Muscle of leg (tissue), 11 donors: ENCODE measurements around the gene RASEF. TPM values are rescaled to one million over a fixed set of nuclear protein-coding genes. Genes with fewer than 3 reads are reported as not detected.

Experiments
- DNase-seq: peaks from one replicate; pipeline ENCODE4 v3.0.0; 2013
- H3K27ac ChIP-seq: one replicate; pipeline ENCODE4 v1.5.1; 2013; ENCODE audit warnings: mild to moderate bottlenecking, low read length, control low read depth
- H3K27me3 ChIP-seq: one replicate; pipeline ENCODE4 v1.6.1; 2013; ENCODE audit warnings: low read length; ENCODE audit not compliant: control insufficient read depth, insufficient read depth
- H3K36me3 ChIP-seq: one replicate; pipeline ENCODE4 v1.6.1; 2013; ENCODE audit warnings: low read length; ENCODE audit not compliant: control insufficient read depth, insufficient read depth
- H3K4me1 ChIP-seq: one replicate; pipeline ENCODE4 v1.6.1; 2013; ENCODE audit warnings: low read length; ENCODE audit not compliant: control insufficient read depth, insufficient read depth
- H3K4me3 ChIP-seq: one replicate; pipeline ENCODE4 v1.5.1; 2013; ENCODE audit warnings: low read length, control low read depth
- H3K9me3 ChIP-seq: replicated peaks from 2 replicates; pipeline ENCODE4 v1.6.1; 2013; ENCODE audit warnings: low read depth, low read length; ENCODE audit not compliant: control insufficient read depth
- WGBS: methylation state at CpG from one replicate; pipeline ENCODE4 v1.1.5; 2013; ENCODE audit warnings: missing lambda C conversion rate; ENCODE audit not compliant: insufficient coverage; 5-methylcytosine and 5-hydroxymethylcytosine counted together
- polyA plus RNA-seq, 8 donors: library from polyadenylated mRNA; unstranded; fragments of 120-200 nt; gene quantifications; one replicate each; pipeline versions ENCODE4 v1.2.1 to v1.2.3, GENCODE V29; 2013; ENCODE audit warnings: inconsistent platforms in 1 of 8, low replicate concordance in 1 of 8; ENCODE audit not compliant: insufficient read length in 8 of 8, insufficient read depth in 1 of 8
- total RNA-seq: library from RNA; stranded (reverse); fragments of 120-200 nt; gene quantifications from one replicate; pipeline ENCODE4 v1.2.4, GENCODE V29; 2013

RASEF gene
- total and polyA plus RNA-seq, 9 donors: 0.30 to 1.3 (median 0.53) TPM

DNA sequence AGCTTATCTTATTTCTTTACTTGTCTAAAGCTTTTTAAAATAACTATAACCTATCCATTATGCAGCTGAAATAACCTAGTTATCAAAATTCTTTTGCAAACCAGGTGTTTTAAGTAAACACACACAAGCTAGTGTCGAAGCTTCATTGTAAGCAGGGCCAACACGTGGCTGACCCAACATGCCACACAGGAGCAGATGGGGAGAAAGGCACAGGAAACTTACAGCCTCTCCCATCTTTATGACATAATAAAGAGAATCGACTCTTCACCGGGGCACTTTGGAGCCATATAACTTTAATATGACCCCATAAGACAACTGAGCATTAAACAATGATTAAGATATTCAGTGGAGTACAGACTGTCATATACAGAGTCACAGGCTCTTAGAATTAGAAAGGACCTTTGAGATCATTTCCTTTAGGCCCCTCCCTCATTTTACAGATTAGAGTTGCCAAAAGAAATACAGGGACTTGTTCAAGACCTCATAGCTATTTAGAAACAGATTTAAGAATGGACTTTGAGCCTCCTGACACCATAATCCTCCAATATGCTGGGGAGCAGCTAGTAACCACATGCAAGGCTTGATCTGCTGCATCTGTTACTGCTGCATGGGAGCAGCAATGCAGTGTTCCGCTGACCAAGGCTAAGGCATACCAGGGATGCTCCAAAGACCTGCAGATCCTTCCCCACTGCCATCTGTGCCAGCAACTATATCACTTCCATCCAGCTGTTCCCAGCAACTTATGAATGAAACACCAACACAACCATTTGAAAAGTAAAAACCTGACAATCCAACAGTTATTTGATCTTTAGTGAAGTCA is 75.4 kb downstream of the RASEF start:
- no peak overlapping the region for H3K27ac ChIP-seq
- no peaks in the 10 kb centered on the region for H3K4me1 ChIP-seq
- no CpG with 5 or more reads among the region's 5 CpGs for WGBS
- DNase-seq: no peak
- H3K4me3 ChIP-seq: no peak overlapping the region
- no peaks in the 10 kb centered on the region for H3K27me3 ChIP-seq
- no peaks in the 10 kb centered on the region for H3K36me3 ChIP-seq
- no peaks in the 10 kb centered on the region for H3K9me3 ChIP-seq

DNA sequence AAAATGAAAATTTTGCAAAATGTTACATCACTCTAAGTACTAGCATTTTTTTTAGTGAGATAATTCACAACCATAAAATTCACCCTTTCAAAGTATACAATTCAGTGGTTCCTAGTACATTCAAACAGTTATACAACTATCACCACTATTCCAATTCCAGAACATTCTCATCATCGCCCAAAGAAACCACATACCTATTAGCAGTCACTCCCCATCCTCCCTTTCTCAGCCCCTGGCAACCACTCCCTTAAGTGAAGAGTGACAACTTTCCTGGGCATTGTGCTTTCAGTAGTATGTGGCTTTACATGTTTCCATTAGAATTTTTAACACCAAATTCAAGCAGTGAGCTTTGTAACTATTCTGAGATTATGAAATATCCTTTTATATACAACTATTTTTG is 81.4 kb downstream of the RASEF start:
- H3K27ac ChIP-seq: no peak overlapping the region
- no peaks in the 10 kb centered on the region for H3K27me3 ChIP-seq
- DNase-seq: no peak
- H3K4me3 ChIP-seq: no peak overlapping the region
- no peaks in the 10 kb centered on the region for H3K4me1 ChIP-seq
- H3K36me3 ChIP-seq: no peaks in the 10 kb centered on the region
- no CpG with 5 or more reads among the region's 1 CpG for WGBS
- H3K9me3 ChIP-seq: no peaks in the 10 kb centered on the region

DNA sequence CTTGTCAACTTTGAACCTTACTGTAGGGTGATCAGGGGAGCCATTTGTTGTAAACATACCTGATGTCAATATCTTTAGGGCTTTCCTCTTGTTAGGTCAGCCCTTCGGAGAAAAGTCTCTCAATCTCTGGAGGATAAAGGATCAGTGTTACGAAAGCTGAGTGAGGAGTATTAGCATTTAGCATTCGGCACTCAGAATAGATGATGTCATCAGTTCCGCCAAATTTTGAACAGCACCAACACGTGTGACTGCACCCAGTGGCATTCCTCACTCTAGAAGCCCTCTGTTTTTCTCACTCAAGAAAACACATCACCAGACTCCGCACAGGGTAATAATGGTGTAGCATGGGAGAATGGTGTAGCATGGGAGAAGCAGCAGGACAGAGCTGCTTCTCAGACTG is 87.8 kb downstream of the RASEF start:
- DNase-seq: no peak
- Histone ChIP-seq H3K9me3 (peaks cover 2% of the 10 kb centered on the region), H3K27me3 (no peaks in the 10 kb centered on the region), H3K27ac (no peak overlapping the region), H3K4me1 (no peaks in the 10 kb centered on the region), H3K36me3 (no peaks in the 10 kb centered on the region), H3K4me3 (no peak overlapping the region)
- no CpG with 5 or more reads among the region's 6 CpGs for WGBS

DNA sequence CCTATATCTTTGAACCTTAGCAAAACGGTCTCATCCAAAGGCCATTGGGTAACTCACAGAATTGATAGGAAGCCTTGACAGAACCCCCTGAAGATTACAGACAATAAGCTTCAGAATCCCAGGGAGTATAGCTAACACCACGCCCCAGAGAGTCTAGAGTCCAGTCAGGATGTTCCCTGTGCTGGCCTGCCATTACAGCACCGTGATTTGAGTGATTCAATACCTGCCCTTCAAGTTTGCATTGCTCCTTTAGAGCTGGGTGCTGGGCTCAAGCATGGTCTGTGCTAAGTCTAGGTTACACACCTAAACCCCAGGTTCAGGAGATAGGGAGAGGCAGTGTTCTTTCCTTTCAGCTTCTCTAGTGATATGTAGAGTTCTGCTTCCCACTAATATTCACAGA is 90.5 kb downstream of the RASEF start:
- no peak for DNase-seq
- no peaks in the 10 kb centered on the region for H3K27me3 ChIP-seq

DNA sequence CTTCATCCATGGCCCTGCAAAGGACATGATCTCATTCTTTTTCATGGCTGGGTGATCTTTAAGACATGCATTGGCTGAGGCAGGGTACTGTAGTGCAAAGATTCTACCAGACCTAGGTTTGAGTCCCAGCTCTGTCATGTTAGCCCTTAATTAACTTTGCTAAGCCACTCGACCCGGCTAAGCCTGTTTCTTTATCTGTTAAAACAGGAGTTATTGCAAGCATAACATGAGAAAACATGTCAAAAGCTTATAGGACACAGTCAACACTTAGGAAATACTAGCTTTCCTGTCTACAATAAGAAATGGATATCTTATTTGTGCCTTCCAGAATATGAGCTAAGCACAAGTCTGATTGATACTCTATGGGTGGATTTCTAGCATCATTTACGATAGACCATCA is 92.6 kb downstream of the RASEF start:
- no peak overlapping the region for H3K4me3 ChIP-seq
- H3K36me3 ChIP-seq: no peaks in the 10 kb centered on the region
- no peaks in the 10 kb centered on the region for H3K27me3 ChIP-seq
- no peaks in the 10 kb centered on the region for H3K4me1 ChIP-seq
- no peak for DNase-seq
- H3K27ac ChIP-seq: no peak overlapping the region
- H3K9me3 ChIP-seq: peaks cover 2% of the 10 kb centered on the region
- no CpG with 5 or more reads among the region's 3 CpGs for WGBS

More for the DNA sequence above, 90.5 kb downstream of the RASEF start:
- Histone ChIP-seq H3K4me3 (no peak overlapping the region), H3K27ac (no peak overlapping the region), H3K9me3 (peaks cover 2% of the 10 kb centered on the region), H3K4me1 (no peaks in the 10 kb centered on the region), H3K36me3 (no peaks in the 10 kb centered on the region)
- 84% methylated on average over 3 of the region's 3 CpGs for WGBS

DNA sequence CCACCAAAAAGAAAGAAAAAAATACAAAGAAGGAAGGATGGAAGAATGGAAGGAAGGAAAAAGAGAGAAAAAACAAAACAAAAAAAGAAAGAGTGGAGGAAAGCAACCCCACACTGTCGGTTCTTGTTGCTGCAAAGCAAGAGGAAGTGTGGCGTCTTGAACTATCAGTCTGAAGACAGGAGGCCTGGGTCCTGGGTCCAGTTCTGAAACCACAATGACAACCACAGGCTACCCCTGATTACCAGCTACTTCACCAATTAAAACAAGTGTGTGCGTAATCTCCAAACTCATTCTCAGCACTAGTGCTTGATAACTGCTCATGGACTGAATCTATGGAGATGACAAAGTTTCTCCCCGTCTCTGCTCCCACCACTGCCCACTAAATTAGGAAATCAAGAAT is 93.7 kb downstream of the RASEF start:
- WGBS: 77% methylated on average over 2 of the region's 4 CpGs
- no peaks in the 10 kb centered on the region for H3K36me3 ChIP-seq
- H3K4me1 ChIP-seq: no peaks in the 10 kb centered on the region
- H3K4me3 ChIP-seq: no peak overlapping the region
- no peak overlapping the region for H3K27ac ChIP-seq
- H3K27me3 ChIP-seq: no peaks in the 10 kb centered on the region
- H3K9me3 ChIP-seq: peaks cover 2% of the 10 kb centered on the region
- DNase-seq: no peak

DNA sequence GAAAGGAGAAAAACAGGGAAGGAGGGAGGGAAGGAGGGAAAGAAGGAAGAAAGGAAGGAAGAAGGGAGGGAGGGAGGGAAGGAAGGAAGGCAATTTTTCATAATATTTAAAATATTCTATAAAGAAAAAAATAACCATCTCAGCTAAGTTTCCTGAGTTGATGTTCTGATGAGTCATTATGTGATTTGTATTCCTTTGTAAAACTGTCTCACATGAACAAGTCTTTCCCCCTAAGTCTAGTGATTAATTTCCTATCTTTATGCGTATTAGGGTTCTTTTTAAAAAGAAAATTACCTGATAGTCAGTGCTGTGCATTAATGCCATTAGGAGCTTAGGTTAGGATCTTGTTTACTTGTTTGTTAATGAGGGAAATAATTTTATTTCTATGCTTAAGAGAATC is 94.1 kb downstream of the RASEF start:
- H3K4me3 ChIP-seq: no peak overlapping the region
- H3K4me1 ChIP-seq: no peaks in the 10 kb centered on the region
- WGBS: no CpG with 5 or more reads among the region's 1 CpG
- H3K36me3 ChIP-seq: no peaks in the 10 kb centered on the region
- no peaks in the 10 kb centered on the region for H3K27me3 ChIP-seq
- peaks cover 2% of the 10 kb centered on the region for H3K9me3 ChIP-seq
- no peak overlapping the region for H3K27ac ChIP-seq
- no peak for DNase-seq

DNA sequence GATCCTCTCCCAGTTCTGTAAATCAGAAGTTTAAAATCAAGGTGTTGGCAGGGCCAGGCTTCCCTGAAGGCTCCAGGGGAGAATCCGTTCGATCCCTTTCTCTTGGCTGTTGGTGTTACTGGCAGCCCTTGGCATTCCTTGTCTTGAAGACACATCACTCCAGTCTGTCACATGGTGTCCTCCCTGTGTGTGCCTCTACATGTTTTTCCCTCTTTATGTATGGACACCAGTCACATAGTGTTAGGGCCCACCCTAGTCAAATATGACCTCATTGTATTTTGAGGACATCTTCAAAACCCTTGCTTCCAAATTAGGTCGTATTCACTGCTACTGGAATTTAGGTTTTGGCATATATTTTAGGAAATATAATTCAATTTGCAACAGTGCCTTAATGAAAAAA is 94.6 kb downstream of the RASEF start:
- Histone ChIP-seq H3K36me3 (no peaks in the 10 kb centered on the region), H3K27ac (no peak overlapping the region), H3K4me3 (no peak overlapping the region), H3K4me1 (no peaks in the 10 kb centered on the region), H3K9me3 (peaks cover 2% of the 10 kb centered on the region), H3K27me3 (no peaks in the 10 kb centered on the region)
- 83% methylated on average over 2 of the region's 3 CpGs for WGBS
- DNase-seq: no peak

DNA sequence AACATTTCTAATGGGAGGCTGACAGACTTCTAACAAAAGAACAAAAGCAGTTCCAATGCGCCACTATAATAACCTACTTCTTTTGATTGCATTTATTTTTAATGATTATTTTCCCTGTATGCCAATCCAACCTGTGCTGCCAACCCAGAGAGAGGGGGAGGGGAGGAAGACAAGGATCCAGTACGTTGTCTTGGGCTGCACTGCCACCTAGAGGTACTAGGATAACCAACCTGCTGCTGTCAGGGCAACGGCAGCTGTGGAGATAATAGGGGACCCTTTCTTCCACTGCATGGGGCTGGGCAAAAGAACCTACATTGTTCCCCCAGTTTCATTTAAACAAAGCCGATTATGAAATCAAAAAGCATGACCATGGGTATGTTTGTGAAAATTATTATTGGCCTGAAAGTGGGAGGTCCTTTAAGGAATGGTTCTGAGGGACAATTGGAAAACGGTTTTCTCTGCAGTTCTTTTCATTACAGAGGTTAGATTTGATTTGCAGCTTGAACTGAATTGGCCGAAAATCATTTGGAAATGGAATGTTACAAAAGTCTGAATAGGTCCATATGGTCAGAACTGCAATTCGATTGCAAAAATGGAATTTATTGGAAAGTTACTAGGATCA is 101.3 kb downstream of the RASEF start:
- no peak overlapping the region for H3K27ac ChIP-seq
- 0% methylated on average over 1 of the region's 7 CpGs for WGBS
- no peaks in the 10 kb centered on the region for H3K36me3 ChIP-seq
- peaks cover 2% of the 10 kb centered on the region for H3K27me3 ChIP-seq
- H3K4me3 ChIP-seq: no peak overlapping the region
- peak; percentile 83 for DNase-seq
- H3K9me3 ChIP-seq: no peaks in the 10 kb centered on the region
- no peaks in the 10 kb centered on the region for H3K4me1 ChIP-seq

DNA sequence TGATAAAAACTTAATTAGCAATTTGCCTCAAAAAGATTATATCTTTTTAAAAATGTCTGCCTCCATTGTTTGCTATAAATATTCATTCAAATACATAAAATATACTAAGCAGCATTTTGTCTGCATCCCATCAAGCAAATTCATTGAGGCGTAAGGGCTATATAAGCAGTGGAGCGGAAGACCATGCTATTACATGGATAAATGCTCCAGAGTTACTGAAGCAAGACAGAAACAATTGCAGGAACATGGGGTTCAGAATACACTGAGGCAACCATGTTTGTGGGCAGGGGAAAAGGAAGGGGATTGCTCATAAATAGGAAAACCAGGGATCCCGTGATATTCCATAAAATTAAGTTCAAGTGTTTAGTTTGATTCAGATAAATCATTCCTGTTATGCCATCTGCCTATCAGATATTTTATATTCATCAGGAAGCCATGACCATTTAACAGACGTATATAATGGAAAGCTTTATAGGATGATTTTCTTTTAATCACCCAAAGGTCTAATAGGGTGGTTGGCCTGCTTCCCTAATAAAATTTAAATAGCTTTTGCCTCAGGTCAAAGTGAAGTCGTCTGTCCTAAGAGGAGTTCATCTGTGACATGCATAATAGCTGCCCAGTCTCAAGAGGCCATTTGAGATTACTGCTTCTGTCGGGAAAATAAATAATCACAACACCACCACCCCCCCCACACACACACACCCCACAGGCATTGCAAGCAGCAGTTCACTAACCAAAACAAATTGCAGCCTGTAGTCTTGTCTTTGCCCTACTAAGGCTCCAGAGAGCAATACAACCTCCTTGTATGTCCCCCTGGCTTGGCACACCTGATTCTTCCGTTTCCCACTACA is 105.2 kb downstream of the RASEF start:
- WGBS: 69% methylated on average over 5 of the region's 7 CpGs
- Histone ChIP-seq H3K27ac (no peak overlapping the region), H3K27me3 (peaks cover under 1% of the 10 kb centered on the region), H3K9me3 (no peaks in the 10 kb centered on the region), H3K36me3 (no peaks in the 10 kb centered on the region), H3K4me3 (no peak overlapping the region), H3K4me1 (no peaks in the 10 kb centered on the region)
- no peak for DNase-seq
